Measurements from ENCODE around the gene HECW1.

Gene HECW1

DNA sequence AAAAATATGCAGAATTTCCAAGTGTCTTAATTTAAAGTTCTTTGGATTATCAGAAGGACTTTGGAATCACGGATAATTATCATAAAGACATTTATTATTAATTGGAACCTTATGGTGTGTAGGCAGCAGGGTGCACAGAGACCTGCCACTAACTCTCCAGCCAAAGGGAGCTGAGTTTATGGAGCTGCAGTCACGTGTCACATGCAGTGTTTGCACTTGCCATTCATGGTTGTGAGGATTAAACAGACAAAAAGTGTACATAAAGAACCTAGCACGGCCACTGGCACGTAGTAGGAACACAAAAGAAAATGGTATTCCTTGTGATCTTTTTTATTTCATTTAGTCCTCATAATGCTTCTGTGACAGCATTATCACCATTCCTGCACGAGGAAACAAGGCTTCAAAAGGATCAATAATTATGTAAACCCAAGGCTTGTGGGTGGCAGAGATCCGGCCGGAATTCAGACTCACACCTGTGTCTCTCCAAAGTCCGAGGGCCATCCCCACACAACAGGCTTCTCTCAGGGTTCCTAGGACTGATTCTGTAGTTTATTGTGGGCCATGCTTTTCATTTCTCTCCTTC is 326.5 kb downstream of the HECW1 start:
- Histone ChIP-seq H3K79me1 (ENCODE audit: low read length) (no peaks in the 10 kb centered on the region), H3K4me2 (ENCODE audit: low read length) (no peak overlapping the region), H3K18ac (ENCODE audit: low read length) (peak overlapping the region; percentile 33), H3K9ac (ENCODE audit: low read length) (no peak overlapping the region), H3K27ac (ENCODE audit: low read depth, low read length) (peak overlapping the region; percentile 17), H3K79me2 (ENCODE audit: control insufficient read depth, insufficient read depth, low read length) (no peaks in the 10 kb centered on the region), H3K27me3 (ENCODE audit: insufficient read depth, low read length, poor library complexity) (no peaks in the 10 kb centered on the region), H2BK15ac (replicated peaks; ENCODE audit: low read depth) (no peak overlapping the region), H2BK120ac (ENCODE audit: low read depth, low read length) (no peak overlapping the region), H3K4ac (ENCODE audit: low read depth, low read length) (no peak overlapping the region), H3K23ac (ENCODE audit: low read length) (no peak overlapping the region), H4K8ac (ENCODE audit: low read depth, low read length) (no peak overlapping the region), H2AK5ac (ENCODE audit: low read length) (no peak overlapping the region), H3K36me3 (ENCODE audit: control insufficient read depth, insufficient read depth, low read length) (no peaks in the 10 kb centered on the region), H3K4me1 (ENCODE audit: control insufficient read depth, low read depth, low read length) (peaks cover 10% of the 10 kb centered on the region), H3K4me3 (ENCODE audit: low read length) (no peak overlapping the region), H3K56ac (ENCODE audit: low read length) (peak overlapping the region; percentile 61), H4K5ac (ENCODE audit: low read length) (no peak overlapping the region), H2BK5ac (ENCODE audit: low read length) (peak overlapping the region; percentile 11)
- no CpG with 5 or more reads among the region's 8 CpGs for WGBS (ENCODE audit: extremely low coverage, insufficient coverage, low lambda C conversion rate)
- no peak for DNase-seq

DNA sequence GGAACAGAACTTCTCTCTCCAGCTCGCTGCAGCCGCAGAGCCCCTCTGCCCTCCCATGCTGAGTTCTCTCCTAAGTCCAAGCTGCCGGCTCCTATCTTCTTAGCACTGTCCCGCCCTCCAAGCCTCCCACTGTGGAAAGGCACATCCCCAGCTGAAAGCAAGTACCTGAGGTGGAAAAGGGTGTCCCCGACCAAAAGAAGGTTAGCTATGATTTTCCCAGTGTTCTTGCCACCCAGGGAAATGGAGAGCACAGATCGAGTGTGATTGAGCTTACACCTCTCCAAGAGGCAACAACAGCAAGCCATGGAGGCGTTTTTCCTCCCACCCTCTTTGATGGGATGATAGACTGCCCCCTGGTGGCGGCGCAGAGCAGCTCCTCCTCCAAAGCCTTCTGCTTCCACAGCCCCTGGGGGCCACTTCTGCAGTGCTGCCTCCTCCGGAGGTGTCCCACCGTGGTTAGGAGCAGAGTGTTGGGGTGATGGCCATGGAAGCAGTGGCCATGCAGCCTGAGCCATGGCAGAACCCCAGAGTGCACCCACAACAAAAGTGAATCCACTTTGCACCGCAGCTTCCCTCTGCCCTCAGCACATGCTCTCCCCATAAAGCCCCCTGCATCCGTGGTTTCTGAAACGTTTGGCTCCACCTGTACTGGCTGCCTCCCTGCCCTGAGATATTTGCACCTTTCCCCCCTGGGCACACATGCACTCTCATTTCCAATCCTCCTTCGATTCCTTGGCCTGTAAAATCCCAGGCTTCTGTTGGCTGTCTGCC is 327.4 kb downstream of the HECW1 start:
- peak overlapping the region; percentile 61 for H3K56ac ChIP-seq (ENCODE audit: low read length)
- no peaks in the 10 kb centered on the region for H3K36me3 ChIP-seq (ENCODE audit: control insufficient read depth, insufficient read depth, low read length)
- peak overlapping the region; percentile 34 for H3K18ac ChIP-seq (ENCODE audit: low read length)
- H2BK120ac ChIP-seq (ENCODE audit: low read depth, low read length) = no peak overlapping the region
- H3K23ac ChIP-seq (ENCODE audit: low read length) = no peak overlapping the region
- no peaks in the 10 kb centered on the region for H3K27me3 ChIP-seq (ENCODE audit: insufficient read depth, low read length, poor library complexity)
- WGBS (ENCODE audit: extremely low coverage, insufficient coverage, low lambda C conversion rate) = no CpG with 5 or more reads among the region's 15 CpGs
- H3K4me3 ChIP-seq (ENCODE audit: low read length) = no peak overlapping the region
- H3K79me2 ChIP-seq (ENCODE audit: control insufficient read depth, insufficient read depth, low read length) = no peaks in the 10 kb centered on the region
- H2BK5ac ChIP-seq (ENCODE audit: low read length) = peak overlapping the region; percentile 44
- no peak overlapping the region for H2AK5ac ChIP-seq (ENCODE audit: low read length)
- H3K4me1 ChIP-seq (ENCODE audit: control insufficient read depth, low read depth, low read length) = peaks cover 10% of the 10 kb centered on the region
- H3K79me1 ChIP-seq (ENCODE audit: low read length) = no peaks in the 10 kb centered on the region
- no peak overlapping the region for H3K4ac ChIP-seq (ENCODE audit: low read depth, low read length)
- peak overlapping the region; percentile 8 for H3K9ac ChIP-seq (ENCODE audit: low read length)
- no peak overlapping the region for H2BK15ac ChIP-seq (replicated peaks; ENCODE audit: low read depth)
- H4K5ac ChIP-seq (ENCODE audit: low read length) = no peak overlapping the region
- H3K4me2 ChIP-seq (ENCODE audit: low read length) = no peak overlapping the region
- H4K8ac ChIP-seq (ENCODE audit: low read depth, low read length) = no peak overlapping the region
- peak; percentile 89 for DNase-seq
- H3K27ac ChIP-seq (ENCODE audit: low read depth, low read length) = peak overlapping the region; percentile 17

DNA sequence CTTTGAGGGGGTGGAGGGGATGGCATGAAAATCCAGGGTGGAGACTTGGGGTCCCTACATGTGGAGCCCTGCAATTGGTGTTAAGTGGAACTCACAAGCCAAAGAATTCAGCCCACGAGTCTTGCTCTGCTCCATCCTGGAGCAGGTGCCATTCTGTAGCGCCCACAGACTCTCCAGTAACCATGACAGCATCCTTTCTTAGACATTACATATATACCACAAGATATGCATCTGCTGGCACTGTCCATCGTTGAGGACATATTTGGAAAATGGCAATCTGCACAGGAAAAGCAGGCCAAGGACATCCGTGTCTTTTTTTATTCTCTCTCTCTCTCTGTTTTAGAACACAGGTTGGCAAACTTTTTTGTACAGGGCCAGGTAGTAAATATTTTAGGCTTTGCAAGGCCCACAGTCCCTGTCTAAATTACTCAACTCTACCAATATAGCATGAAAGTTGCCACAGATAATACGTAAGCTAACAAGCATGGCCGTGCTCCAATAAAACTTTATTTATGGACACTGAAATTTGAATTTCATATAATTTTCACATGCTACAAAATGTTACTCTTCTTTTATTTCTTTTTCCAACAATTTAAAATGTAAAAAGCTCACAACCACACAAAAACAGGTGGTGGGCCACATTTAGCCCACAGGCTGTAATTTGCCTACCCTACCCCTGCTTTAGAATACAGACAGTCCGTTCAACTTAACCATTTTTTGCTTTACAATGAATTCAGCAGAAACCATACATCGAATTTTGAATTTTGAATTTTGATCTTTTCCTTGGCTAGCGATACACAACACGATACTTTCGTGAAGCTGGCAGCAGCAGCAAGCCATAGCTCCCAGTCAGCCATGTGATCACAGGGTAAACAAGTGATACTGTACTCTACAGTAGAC is 329.0 kb downstream of the HECW1 start:
- Histone ChIP-seq H3K27ac (ENCODE audit: low read depth, low read length) (no peak overlapping the region), H3K4ac (ENCODE audit: low read depth, low read length) (no peak overlapping the region), H2AK5ac (ENCODE audit: low read length) (no peak overlapping the region), H3K4me1 (ENCODE audit: control insufficient read depth, low read depth, low read length) (peaks cover 10% of the 10 kb centered on the region), H4K5ac (ENCODE audit: low read length) (no peak overlapping the region), H2BK5ac (ENCODE audit: low read length) (no peak overlapping the region), H3K79me1 (ENCODE audit: low read length) (no peaks in the 10 kb centered on the region), H2BK15ac (replicated peaks; ENCODE audit: low read depth) (no peak overlapping the region), H3K36me3 (ENCODE audit: control insufficient read depth, insufficient read depth, low read length) (no peaks in the 10 kb centered on the region), H3K56ac (ENCODE audit: low read length) (no peak overlapping the region), H3K4me3 (ENCODE audit: low read length) (no peak overlapping the region), H4K8ac (ENCODE audit: low read depth, low read length) (no peak overlapping the region), H2BK120ac (ENCODE audit: low read depth, low read length) (no peak overlapping the region), H3K23ac (ENCODE audit: low read length) (no peak overlapping the region), H3K9ac (ENCODE audit: low read length) (no peak overlapping the region), H3K4me2 (ENCODE audit: low read length) (no peak overlapping the region), H3K27me3 (ENCODE audit: insufficient read depth, low read length, poor library complexity) (no peaks in the 10 kb centered on the region), H3K18ac (ENCODE audit: low read length) (no peak overlapping the region), H3K79me2 (ENCODE audit: control insufficient read depth, insufficient read depth, low read length) (no peaks in the 10 kb centered on the region)
- no CpG with 5 or more reads among the region's 11 CpGs for WGBS (ENCODE audit: extremely low coverage, insufficient coverage, low lambda C conversion rate)
- DNase-seq = no peak

DNA sequence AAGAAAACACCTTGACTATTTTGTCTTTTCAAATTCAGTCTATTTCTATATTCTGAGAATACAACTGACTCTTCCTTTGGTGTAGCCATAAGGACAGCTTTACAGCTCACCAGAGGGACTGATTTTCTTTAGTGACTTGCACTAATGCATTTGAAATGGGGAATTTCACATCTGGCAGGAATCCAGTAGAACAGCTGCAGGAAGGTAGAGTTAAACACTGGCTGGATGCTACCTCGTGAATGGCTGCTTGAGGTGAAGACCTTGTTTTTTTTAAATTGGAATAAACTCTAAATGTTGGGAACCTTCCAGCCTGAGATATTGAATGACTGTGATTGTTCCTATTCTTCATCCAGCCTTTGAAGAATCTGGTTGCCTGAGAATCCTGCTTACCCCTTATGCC is 330.9 kb downstream of the HECW1 start:
- Histone ChIP-seq H3K27ac (ENCODE audit: low read depth, low read length) (no peak overlapping the region), H3K27me3 (ENCODE audit: insufficient read depth, low read length, poor library complexity) (no peaks in the 10 kb centered on the region), H4K5ac (ENCODE audit: low read length) (no peak overlapping the region), H3K4me1 (ENCODE audit: control insufficient read depth, low read depth, low read length) (peaks cover 3% of the 10 kb centered on the region), H3K56ac (ENCODE audit: low read length) (no peak overlapping the region), H2BK5ac (ENCODE audit: low read length) (no peak overlapping the region), H3K4ac (ENCODE audit: low read depth, low read length) (no peak overlapping the region), H3K4me3 (ENCODE audit: low read length) (no peak overlapping the region), H4K8ac (ENCODE audit: low read depth, low read length) (no peak overlapping the region), H2BK15ac (replicated peaks; ENCODE audit: low read depth) (no peak overlapping the region), H2AK5ac (ENCODE audit: low read length) (no peak overlapping the region), H2BK120ac (ENCODE audit: low read depth, low read length) (no peak overlapping the region), H3K79me1 (ENCODE audit: low read length) (no peaks in the 10 kb centered on the region), H3K18ac (ENCODE audit: low read length) (no peak overlapping the region), H3K9ac (ENCODE audit: low read length) (no peak overlapping the region), H3K4me2 (ENCODE audit: low read length) (no peak overlapping the region), H3K36me3 (ENCODE audit: control insufficient read depth, insufficient read depth, low read length) (no peaks in the 10 kb centered on the region), H3K79me2 (ENCODE audit: control insufficient read depth, insufficient read depth, low read length) (no peaks in the 10 kb centered on the region), H3K23ac (ENCODE audit: low read length) (no peak overlapping the region)
- DNase-seq = no peak
- no CpG with 5 or more reads among the region's 1 CpG for WGBS (ENCODE audit: extremely low coverage, insufficient coverage, low lambda C conversion rate)

DNA sequence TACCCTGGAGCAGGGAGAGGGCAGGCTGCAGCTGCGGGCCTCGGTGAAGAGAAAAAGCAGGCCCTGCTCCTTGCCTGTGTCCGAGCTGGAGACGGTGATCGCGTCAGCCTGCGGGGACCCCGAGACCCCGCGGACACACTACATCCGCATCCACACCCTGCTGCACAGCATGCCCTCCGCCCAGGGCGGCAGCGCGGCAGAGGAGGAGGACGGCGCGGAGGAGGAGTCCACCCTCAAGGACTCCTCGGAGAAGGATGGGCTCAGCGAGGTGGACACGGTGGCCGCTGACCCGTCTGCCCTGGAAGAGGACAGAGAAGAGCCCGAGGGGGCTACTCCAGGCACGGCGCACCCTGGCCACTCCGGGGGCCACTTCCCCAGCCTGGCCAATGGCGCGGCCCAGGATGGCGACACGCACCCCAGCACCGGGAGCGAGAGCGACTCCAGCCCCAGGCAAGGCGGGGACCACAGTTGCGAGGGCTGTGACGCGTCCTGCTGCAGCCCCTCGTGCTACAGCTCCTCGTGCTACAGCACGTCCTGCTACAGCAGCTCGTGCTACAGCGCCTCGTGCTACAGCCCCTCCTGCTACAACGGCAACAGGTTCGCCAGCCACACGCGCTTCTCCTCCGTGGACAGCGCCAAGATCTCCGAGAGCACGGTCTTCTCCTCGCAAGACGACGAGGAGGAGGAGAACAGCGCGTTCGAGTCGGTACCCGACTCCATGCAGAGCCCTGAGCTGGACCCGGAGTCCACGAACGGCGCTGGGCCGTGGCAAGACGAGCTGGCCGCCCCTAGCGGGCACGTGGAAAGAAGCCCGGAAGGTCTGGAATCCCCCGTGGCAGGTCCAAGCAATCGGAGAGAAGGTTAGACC is 332.5 kb downstream of the HECW1 start:
- H3K4ac ChIP-seq (ENCODE audit: low read depth, low read length) = no peak overlapping the region
- H3K4me2 ChIP-seq (ENCODE audit: low read length) = no peak overlapping the region
- H2BK120ac ChIP-seq (ENCODE audit: low read depth, low read length) = no peak overlapping the region
- H3K4me3 ChIP-seq (ENCODE audit: low read length) = no peak overlapping the region
- no peaks in the 10 kb centered on the region for H3K36me3 ChIP-seq (ENCODE audit: control insufficient read depth, insufficient read depth, low read length)
- no peaks in the 10 kb centered on the region for H3K79me1 ChIP-seq (ENCODE audit: low read length)
- H3K27ac ChIP-seq (ENCODE audit: low read depth, low read length) = no peak overlapping the region
- no CpG with 5 or more reads among the region's 72 CpGs for WGBS (ENCODE audit: extremely low coverage, insufficient coverage, low lambda C conversion rate)
- H3K9ac ChIP-seq (ENCODE audit: low read length) = no peak overlapping the region
- H3K23ac ChIP-seq (ENCODE audit: low read length) = no peak overlapping the region
- no peaks in the 10 kb centered on the region for H3K79me2 ChIP-seq (ENCODE audit: control insufficient read depth, insufficient read depth, low read length)
- no peak for DNase-seq
- no peak overlapping the region for H2BK5ac ChIP-seq (ENCODE audit: low read length)
- H2BK15ac ChIP-seq (replicated peaks; ENCODE audit: low read depth) = no peak overlapping the region
- no peaks in the 10 kb centered on the region for H3K4me1 ChIP-seq (ENCODE audit: control insufficient read depth, low read depth, low read length)
- no peak overlapping the region for H3K18ac ChIP-seq (ENCODE audit: low read length)
- no peak overlapping the region for H4K5ac ChIP-seq (ENCODE audit: low read length)
- H4K8ac ChIP-seq (ENCODE audit: low read depth, low read length) = no peak overlapping the region
- no peaks in the 10 kb centered on the region for H3K27me3 ChIP-seq (ENCODE audit: insufficient read depth, low read length, poor library complexity)
- H3K56ac ChIP-seq (ENCODE audit: low read length) = peak overlapping the region; percentile 28
- H2AK5ac ChIP-seq (ENCODE audit: low read length) = no peak overlapping the region

Measured in mesendoderm (in vitro differentiated cells).